Stimulated activated CD4-positive, alpha-beta T cell treated with anti-CD3 and anti-CD28 coated beads, Interleukin-15, amount 100 ng/mL, for 1 hour (primary cell): ENCODE results near the gene DHX15.

Experiments used
- DNase-seq, 2 donors: peaks; one replicate each; pipeline ENCODE4 v3.0.0-alpha.2; 2020; ENCODE audit warnings: low read depth in 1 of 2, low spot score in 1 of 2

DHX15 gene

GRCh38 chr4:24583451-24584210 is 723 bp downstream of the DHX15 start:
- peak; percentile 3 to 6 for DNase-seq

GRCh38 chr4:24582235-24582832 is 2.0 kb downstream of the DHX15 start:
- no peak for DNase-seq

GRCh38 chr4:24578364-24578763 is 6.0 kb downstream of the DHX15 start:
- no peak for DNase-seq

- no peak for DNase-seq
These were observed 8.1 kb downstream of the DHX15 start for GRCh38 chr4:24576276-24576675.

- DNase-seq = no peak
These were observed 10.1 kb downstream of the DHX15 start for GRCh38 chr4:24574236-24574635.

- DNase-seq = no peak
These were observed 10.8 kb downstream of the DHX15 start for GRCh38 chr4:24573582-24573981.

GRCh38 chr4:24570574-24571236 is 13.6 kb downstream of the DHX15 start:
- no peak for DNase-seq

- no peak for DNase-seq
These were observed 14.2 kb downstream of the DHX15 start for GRCh38 chr4:24570172-24570571.

- no peak for DNase-seq
These were observed 14.7 kb downstream of the DHX15 start for GRCh38 chr4:24569662-24570061.

- DNase-seq = no peak
These were observed 15.9 kb downstream of the DHX15 start for GRCh38 chr4:24568425-24568824.

- DNase-seq = no peak
These were observed 19.3 kb downstream of the DHX15 start for GRCh38 chr4:24565054-24565453.

GRCh38 chr4:24564488-24564887 is 19.9 kb downstream of the DHX15 start:
- no peak for DNase-seq

GRCh38 chr4:24561438-24562139 is 22.8 kb downstream of the DHX15 start:
- DNase-seq = no peak

GRCh38 chr4:24560868-24561368 is 23.4 kb downstream of the DHX15 start:
- DNase-seq = no peak

- DNase-seq = no peak
These were observed 24.5 kb downstream of the DHX15 start for GRCh38 chr4:24559889-24560288.

GRCh38 chr4:24559032-24559821 is 25.1 kb downstream of the DHX15 start:
- no peak for DNase-seq

- DNase-seq = no peak
These were observed 27.0 kb downstream of the DHX15 start for GRCh38 chr4:24557026-24558025.

GRCh38 chr4:24551492-24552289 is 32.7 kb downstream of the DHX15 start:
- no peak for DNase-seq
